HG02798 (cell line): ENCODE data around the gene NUP93.
A peak's percentile ranks its signal among the peaks of the same experiment; 100 is the strongest.

Experiments used
- ATAC-seq: cut with Tn5 transposase; IDR thresholded peaks from one replicate; pipeline ENCODE4 v1.9.1; 2021; ENCODE audit warnings: mild to moderate bottlenecking; ENCODE audit not compliant: unreplicated experiment, poor library complexity

Gene NUP93

DNA sequence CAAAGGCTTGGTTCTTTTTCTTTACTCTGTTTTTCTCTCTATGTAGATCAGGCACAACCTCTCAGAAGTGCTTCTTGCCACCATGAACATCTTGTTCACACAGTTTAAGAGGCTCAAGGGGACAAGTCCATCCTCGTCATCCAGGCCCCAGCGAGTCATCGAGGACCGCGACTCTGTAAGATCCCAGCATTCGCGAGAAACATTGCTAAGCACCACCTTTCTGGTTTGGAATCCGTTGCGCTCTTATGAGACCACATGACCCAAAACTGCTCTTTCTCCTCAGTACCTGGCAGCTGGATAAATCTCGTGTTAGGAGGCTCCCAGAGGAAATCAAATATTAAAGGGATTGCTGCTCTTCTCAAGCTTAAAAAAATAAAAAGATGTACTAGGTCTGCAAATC is 111.7 kb downstream of the NUP93 start:
- no peak for ATAC-seq

DNA sequence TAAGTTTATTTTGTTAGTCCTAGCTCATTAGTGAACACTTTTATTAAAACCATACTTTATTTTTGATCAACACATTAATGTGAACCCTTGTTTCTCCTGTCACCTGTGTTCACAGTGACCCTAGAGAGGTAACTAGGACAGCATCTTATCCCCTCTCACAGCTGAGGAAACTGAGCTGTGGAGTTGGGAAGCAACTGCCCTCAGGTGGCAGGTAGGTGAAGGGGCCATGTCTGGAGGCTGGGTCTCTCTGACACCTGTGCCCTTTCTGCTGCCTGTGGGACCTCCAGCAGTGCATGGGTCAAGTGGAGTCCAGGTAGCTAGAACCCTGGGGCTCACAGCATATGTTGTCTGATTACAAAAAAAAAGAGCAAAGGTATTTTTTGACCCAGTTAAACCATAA is 112.2 kb downstream of the NUP93 start:
- ATAC-seq = no peak

DNA sequence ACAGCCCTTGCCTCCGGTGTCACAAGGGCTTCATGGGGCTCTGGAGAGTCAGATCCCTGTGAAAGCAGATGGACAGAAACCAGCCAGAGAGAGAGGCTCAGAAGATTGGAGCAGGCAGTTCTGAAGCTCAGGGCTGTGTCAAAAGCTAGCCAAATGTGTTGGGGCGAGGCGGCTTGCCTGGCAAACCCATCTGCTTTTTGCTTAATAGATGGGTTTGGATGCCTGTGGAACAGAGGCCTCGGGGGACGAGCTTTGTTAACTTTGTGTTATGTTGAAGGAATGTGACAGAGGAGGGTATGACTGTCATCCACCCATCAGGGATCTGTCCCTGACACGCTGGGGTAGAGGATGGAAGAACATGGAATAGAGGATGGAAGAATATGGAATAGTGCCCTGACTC is 114.1 kb downstream of the NUP93 start:
- no peak for ATAC-seq

DNA sequence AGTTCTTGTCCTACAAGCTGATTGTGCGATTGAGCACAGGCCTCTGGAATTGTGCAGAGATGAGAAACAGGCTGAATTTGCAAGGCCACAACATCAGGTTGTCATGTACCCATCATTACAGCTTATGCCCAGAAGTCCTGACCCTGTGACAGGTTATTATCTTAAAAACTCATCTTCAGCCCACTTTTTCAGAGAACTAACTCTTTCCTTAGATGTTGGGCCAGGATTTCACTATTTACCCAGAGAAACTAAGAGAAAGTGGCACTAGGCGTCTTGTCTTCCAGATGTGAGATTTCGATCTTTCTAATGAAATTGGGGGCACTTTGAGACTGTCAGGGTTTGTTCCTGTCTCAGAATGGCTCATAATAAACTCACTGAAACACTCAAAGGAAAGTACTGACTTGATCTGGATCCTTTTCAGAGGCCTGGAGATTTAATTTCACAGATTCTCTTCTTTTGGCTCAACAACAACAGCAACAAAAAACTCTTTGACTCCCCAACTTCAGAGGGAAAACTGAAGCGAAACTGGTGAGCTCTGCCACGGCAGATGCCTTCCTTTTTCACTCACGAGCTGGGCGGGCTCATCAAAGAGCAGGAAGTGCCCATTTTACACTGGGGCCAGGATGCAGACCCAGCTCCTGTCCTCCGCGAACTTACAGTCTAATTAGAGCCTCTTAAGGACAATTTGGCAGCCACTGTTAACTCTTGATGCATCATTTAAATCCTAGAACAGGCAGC is 117.4 kb downstream of the NUP93 start:
- no peak for ATAC-seq

DNA sequence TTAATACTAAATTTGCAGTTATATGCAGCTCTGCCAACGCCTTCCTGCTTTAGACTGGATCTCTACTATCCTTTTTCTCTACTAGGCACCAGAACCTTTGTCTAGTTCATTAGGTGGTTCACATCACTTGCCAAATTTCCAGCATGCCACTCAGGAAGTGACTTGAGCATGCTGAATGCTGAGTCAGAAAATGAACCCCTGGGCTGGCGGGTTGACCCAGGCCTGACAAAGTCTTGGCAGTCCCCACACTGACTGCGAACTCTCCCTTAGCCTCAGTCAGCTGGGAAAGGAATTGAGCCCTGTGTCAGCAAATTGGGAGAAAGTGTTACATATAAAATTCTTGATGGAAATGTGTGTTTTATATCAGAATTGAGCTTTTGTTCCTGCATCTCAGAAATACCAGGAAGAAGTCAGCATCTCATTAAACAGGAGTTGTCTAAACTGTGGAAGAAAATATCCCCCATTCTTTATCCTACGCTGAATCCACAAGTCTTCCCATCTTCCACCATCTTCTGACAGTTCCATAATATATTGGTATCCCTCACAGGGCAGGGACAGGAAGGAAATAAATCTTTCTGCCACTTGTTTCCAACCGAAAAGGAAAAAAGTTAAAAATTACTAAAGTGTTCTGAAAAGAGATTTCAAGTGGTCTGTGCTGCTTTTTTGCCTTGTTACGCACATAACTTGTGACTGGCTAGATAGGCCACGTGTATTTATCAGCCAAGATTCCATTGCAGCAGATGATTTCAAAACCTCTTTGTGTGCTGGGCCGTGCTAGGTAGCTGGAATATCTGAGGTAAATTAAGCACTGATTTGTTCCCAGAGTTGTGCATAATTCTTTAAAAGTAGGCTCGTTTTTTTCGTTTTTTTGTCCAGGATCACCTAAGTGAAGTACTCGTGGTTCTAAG is 118.4 kb downstream of the NUP93 start:
- no peak for ATAC-seq

DNA sequence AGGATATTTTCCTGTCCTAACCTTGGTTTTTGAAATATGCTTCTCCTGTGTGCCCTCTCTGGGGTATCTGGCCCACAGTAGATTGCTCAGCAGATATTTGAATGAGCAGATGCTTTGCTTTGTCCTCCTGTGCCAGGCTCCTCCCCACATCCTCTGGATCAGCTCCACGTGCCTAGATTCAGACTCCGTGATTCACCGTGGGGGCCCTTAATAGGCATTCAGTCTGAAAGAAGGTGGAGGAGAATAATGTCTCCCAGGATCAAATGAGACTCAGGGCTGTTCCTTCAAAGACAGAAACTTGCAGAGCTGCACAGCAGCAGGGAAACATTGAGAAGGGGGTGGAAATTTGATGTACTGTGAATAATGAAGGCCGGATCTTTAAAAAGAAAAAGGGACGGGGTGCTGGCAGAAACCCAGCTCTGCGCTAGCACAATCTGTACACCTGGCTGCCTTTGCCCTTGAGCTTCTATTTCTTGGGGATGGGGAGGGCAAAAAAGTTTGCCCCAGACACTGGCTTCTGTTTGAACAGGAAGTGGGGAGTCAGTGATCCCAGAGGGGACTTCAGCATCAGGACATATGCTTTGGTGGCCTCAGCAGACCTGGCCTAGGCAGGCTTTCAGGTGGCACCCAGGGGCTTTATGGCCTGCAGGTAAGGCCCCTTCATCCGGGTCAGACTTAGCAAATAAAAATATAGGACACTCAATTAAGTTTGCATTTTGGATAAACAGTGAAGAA is 119.2 kb downstream of the NUP93 start:
- ATAC-seq = no peak

DNA sequence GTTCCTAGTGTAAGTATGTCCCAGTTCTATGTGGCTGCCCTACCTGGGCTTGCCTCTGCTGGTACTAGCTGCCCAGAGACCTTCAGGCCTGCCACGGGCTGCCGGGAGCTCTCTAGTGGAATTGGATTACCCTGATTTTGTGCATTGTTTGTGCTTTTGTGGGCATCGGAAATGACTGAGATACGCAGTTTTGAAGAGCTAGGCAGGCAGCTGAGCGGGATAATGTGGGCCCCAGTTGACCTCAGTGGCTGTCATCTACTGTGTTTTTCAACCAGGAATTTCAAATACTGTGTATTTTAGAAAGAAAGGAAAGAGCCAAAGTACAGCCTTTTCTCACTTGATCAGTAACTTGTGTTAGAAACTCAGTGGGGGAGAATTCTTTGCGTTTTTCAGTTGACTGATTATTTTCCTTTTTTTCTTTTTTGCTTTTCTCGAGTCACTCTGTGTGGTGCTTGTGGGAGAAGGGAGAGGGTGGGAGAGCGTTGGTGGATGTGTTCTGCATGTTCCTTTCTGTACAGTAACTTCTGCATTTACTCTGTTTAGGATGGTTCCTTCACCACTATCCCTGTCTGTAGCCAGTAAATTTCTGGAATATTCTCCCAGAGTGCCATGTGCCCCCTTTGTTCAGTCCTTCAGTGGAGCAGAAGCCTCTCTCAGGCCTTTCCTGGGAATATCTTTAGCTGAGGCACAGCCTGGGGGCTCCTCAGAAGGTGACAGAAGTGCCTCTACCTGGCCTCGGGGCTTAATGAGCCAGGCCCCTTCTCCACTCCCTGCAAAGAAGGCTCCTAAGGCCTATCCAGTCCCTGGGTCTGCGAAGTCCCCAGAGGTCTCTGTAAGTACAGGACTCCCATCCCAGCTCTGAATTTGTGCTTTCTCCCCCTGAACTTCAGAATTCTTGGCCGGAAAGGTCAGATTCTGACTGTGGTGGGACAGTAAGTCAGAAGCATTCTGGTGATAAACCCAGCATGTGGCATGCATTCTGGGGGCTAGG is 120.1 kb downstream of the NUP93 start:
- no peak for ATAC-seq

DNA sequence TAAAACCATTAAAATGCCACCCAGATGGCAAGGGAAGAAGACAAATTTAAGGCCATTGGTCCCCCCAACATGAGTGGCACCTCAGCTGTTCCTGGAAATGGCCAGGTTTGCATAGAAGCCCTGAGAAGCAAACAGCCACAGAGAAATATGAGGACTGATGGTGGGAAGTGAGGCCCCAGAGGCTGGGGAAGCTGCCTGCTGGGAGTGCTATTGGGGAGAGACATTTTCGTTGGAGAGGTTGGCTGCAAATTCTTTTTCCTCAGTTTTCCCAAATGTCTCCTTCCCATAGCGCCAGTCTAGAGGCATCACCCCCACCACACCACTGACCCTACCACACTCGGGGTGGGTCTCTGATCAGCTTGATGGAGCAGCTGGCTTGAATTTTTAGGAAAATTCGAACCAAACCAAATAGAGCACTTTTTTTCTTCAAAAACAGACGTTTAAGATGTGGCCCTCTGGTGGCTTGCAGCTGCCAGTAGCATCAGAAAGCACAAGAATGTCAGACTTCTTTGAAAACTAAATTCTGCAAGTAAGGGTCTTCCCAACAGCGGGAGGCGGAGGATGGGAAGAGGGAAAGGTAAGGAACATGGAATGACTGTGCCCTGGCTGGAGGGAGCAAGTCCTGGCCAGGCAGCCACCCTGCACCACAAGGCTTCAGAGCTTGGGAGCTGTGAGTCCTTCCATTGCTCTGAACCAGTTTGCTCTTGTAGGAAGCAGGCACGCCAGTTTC is 121.9 kb downstream of the NUP93 start:
- ATAC-seq = no peak

DNA sequence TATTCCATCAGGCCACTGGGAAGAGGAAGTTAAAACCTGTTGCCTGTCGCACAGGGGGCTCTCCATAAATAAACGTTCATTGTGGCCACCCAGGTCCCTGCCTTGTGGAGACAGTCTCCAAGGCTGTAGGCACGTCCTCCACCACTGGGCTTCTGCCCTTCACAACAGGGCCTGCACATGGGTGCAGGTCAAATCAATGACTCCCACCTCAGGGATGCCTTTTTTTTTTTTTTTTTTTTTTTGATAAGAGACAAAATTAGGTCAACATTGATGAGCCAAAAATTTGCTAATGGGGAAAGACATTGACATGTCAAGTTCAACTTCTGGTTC is 122.4 kb downstream of the NUP93 start:
- ATAC-seq = no peak

DNA sequence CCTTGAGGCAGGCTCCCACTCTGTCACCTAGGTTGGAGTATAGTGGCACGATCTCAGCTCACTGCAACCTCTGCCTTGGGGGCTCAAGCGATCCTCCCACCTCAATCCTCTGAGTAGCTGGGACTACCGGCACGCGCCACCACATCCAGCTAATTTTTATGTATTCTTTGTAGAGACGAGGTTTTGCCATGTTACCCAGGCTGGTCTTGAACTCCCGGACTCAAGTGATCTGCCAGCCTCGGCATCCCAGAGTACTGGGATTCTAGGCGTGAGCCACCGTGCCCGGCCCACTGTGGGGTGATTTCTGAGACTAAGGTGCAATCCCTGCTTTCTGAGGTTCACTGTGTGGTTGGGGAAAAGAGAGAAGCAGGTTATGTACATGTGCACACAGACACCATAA is 123.0 kb downstream of the NUP93 start:
- ATAC-seq = no peak

DNA sequence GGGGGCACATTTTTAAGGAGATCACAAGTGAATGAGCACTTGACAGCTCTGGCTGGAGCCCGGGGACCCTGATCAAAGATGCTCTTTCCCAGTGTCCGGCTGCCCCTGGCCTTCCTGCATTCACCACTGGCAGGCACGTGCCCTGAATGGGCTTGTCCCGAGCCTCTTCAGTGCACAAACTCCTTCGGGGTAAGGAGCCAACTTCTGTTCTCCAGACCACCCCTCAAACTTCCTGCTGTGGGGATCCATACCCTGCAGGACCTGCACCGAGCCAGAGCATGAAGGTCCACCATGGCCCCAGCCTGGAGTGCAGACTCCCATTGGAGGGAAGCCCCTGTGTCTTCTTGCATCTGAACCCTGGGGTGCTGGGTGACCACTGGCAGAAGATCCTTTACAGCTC is 125.3 kb downstream of the NUP93 start:
- no peak for ATAC-seq

DNA sequence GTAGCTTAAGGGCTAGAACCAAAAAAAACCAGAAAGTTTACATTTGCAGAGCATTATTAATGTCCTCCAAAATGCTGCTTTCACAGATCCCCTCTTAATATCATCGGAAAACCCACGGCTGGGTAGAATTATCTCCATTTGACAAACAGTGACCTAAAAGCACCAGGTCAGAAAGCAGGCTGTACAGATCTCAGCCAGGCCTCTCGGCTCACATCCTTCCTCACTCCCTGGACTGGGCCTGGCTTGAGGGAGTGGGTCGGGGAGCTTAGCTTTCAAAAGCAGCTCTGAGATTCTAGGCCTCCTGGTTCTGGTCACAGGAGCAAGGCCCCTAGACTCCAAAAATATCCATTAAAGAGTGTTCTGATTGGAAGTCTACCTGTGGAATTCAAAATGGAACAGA is 126.0 kb downstream of the NUP93 start:
- ATAC-seq = no peak

DNA sequence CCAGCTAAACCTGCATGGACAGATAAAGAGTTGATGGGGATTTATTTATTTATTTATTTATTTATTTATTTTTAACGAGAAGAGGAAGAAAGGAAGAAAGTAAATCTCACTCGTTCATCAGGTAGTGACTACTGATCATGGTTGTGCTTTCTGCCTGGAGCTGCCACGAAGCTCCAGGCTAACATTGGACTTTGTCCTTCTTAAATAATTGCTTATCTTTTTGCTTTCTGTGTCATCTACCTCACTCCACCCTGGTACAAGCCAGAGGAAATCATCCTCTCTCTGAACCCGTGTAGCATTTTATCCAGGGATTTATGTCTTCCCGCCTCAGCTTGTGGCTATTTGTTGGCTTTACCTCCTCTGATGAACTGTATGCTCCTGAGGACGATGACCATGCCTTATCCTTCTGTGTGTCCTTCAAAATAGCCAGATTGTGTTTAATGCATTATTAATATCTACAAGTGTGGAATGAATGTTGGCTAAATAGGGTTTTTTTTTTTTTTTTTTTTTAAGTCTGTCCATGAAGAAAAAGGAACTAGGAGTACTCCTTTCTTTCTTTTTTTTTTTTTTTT is 127.0 kb downstream of the NUP93 start:
- no peak for ATAC-seq

DNA sequence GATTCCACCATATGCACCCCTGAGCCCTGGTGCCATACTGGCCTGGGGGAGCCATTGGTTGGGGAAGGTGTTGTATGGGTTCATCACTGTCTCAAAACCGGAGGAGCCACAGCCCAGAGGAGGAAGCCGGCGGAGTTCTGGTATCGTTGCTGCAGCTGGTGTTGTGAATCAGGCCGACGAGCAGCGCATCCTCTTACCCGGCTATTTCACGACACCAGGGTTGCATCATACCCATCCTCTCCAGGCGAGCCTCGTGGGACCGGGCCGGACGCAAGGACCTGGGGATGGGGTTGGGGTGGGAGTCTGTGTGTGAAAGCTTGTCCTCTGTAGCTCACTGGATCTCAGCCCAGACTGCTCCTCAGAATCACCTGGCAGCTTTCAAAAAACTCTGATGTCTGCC is 128.4 kb downstream of the NUP93 start:
- no peak for ATAC-seq

DNA sequence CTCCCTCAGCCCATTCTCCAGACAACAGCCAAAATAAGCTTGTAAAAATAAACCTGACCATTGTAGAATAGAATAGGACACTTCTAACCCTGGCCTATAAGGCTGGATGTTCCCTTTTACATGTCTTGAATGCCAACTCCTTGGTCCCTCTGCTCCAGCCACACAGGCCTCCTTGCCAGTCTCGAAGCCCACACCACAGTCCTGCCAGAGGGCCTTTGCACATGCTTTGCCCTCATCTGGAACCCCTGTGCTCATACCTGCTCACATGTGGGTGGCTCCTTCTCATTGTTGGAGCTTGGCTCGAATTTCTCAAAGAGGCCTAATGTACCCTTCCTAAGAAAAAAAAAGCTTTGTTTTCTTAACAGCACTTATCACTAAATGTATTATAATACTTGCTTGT is 129.7 kb downstream of the NUP93 start:
- no peak for ATAC-seq

DNA sequence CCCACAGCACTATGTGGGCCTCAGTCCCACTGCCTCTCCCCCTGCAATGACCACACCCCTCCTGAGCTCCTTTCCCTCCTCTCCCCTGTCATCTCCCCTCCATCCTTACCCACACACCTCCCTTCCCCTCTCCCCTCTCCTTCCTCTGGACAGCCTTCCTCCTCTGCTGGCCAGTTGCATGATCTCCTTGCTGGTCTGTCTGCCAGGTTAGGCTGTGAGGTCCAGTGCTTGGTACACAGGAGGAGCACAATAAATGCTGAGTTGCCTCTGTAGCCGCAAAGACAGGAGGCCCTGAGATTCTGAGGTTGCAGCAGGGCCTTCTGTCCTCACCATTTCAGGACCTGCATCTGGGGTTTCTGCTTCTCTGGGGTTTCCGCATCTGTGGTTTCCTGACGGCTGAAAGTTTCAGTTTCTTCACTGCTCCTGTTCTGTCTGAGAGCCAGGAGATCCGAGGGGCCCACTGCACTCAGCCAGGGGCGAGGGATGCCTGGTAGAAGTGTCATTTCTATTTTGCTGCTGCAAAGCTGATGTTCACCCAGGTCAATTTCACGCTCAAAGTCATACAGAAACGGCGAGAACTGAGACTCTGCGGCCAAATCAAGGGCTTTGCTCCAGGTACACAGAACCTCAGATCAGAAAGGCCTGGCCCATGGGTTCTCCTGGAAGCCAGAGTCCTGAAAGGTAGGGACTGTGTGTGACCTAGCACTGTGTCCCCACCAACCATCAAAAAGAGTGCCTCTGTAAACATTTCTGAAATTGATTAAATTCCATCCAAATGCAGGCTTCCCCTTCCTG is 130.5 kb downstream of the NUP93 start:
- ATAC-seq = peak; percentile 83

DNA sequence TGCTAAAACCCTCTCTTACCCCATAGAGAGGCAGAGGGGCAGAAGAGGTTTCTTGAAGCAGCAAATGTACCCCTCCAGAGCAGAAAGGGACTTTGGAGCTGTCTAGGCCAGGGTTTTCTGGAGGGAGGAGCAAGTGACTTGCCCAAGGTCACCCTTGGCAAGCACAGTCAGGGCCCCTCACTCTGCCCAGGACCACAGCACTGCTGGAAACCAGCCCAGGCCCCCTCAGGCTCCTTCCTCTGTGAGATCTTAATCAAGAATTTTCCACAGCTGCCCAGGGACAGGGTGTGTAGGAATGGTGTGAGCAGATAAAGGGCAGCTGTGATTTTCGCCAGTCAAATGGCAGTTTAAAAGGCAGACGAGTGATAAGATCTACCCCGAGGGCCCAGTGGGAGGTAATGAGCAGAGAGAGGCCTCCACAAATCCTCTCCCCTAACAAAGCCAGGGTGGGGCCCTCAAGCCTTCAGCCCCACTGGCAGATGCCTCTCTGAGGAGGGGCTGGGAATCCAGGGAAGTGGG is 131.2 kb downstream of the NUP93 start:
- no peak for ATAC-seq

DNA sequence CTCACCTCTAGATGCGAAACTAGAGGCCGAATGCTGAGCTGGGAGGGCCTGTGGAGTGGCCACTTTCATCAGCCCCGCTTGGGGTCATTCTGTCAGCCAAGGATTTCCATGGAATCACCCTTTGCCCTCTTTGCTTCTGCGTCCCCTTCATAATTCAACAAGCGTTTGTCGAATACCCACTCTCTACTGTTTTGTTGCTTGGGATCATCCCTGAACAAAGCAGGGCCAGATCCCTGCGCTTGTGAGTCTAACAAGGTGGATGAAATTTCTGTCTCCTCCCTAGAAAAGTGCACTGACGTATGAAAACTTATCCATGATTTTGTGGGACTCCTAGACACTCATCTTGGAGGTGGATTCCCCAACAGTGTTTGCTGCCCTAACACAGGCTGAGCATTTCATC is 131.8 kb downstream of the NUP93 start:
- no peak for ATAC-seq
